HG03439 (cell line): ENCODE data around the gene POTEB.
"Not testable (repeated sequence)": the region's sequence is repeated elsewhere in the genome, so short reads cannot be mapped to it uniquely, and the experiment has no call there.

Source experiments
- ATAC-seq: cut with Tn5 transposase; IDR thresholded peaks from one replicate; pipeline ENCODE4 v1.9.1; 2021; ENCODE audit warnings: mild to moderate bottlenecking, moderate library complexity; ENCODE audit not compliant: unreplicated experiment

POTEB gene

DNA sequence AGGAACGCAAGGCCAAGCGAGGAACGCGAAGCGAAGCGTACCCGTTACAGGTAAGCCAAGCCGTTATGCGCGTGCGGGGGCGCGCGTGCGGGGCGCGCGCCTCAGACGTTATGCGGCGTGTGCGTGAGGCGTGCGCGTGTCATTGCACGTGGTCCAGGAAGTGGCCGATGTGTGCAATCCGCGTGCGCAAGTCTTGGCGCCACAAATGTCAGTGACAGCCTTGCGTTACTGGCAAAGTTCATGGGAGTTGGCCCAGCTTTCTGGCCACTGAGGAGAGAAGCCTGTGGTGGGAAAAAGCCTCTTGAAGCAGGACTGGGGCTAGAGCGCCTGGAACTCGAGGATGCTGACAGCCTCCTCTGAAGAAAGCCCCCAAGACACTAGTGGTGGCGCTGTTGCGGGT is at the start of gene POTEB:
Gene POTEB, minus strand, starts transcription at position 101 of the 400 bp plus-strand sequence. CDS start 489 bp downstream, outside the sequence.
- ATAC-seq, result not testable (repeated sequence)

DNA sequence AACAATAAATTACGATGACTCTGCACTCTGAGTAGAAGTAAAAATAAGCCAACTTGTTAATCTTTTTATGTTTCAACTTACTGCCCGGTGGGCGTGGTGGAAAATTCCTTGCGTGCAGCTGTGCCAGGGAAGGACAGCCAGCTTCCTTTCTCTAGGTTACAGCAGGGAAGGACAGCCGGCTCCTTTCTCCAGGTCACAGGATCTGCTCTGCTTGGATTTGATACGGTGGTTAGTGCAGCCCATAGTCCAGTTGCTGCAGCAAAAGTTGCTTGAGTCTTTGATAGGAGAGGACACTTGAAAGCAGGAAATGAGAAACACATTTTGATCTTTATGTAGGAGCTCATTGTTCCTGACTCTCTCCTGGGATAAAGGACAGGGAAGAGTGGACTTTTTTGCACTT is 13.4 kb upstream of the POTEB start:
- ATAC-seq, result not testable (repeated sequence)

DNA sequence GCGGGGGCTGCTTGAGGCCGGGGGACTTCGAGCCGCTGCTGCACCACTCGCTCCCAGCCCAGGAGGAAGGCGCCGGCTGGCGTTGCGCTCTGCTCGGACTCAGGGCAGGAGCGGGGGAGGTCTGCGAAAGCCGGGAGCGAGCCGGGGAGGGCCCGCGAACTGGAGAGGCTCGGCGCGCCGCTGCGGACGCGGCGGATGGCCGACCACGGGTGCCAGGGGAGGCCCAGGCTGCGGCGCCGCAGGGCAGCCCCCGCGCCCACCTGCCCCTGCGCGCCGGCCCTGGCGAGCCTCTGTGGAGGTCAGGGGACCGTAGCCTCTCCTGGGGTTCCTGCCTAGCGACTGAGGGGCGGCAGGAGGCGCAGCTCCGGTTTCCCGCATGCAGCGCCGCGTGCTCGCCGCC is 12.0 kb upstream of the POTEB start:
- not testable (repeated sequence) for ATAC-seq

DNA sequence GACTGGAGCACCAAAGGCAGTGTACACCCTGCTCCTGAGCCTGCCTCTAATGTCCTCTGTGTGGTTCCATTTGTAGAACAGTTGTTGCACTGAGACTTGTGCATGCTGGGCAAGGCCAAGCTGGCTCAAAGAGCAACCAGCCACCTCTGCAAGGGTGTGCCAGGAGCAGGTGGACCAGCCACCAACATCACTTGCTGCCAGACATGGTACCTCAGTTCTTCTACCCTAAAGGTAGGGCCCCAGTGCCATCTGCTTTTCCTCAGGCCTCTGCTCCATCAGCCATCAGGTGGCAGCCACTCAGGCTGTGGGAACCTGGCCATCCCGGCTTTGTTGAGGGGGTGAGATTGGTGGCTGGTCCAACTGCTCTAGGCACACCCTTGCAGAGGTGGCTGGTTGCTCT is 38.7 kb downstream of the POTEB start:
- not testable (repeated sequence) for ATAC-seq
